HCT116 (cell line): ENCODE data around the gene SSTR3. TPM values are rescaled to one million over a fixed set of nuclear protein-coding genes. Genes with fewer than 3 reads are reported as not detected.

Experiments
- ATAC-seq: fragments of 200-7000 bp; cut with Tn5 transposase; 2 replicates; pipeline ENCODE4 v1.9.1; 2020; ENCODE audit warnings: mild to moderate bottlenecking, moderate library complexity
- BruUV-seq: library from RNA; stranded (reverse); fragments of 400-500 nt; replicated peaks from 2 replicates; lab custom pipeline; 2021; lab: Mats Ljungman, UMichigan
- CTCF ChIA-PET: fragments of 300-600 bp; sonication (Branson Sonifier 250); formaldehyde crosslinking; loops from one replicate; lab custom pipeline; 2021; ENCODE audit warnings: antibody characterized with exemption; lab: Charles Lee
- POLR2A ChIA-PET: fragments of 300-600, 350-600 bp; sonication (Branson Sonifier 250); formaldehyde crosslinking; loops from one replicate; lab custom pipeline; 2021; ENCODE audit warnings: antibody characterized with exemption; lab: Charles Lee
- RAD21 ChIA-PET, 2 experiments: fragments of 300-600 bp; sonication (Branson Sonifier 250); formaldehyde crosslinking; loops; one replicate each; lab custom pipeline; 2023; ENCODE audit warnings: low total read pairs in 2 of 2; ENCODE audit not compliant: uncharacterized antibody in 2 of 2, unreplicated experiment in 2 of 2, low non-redundant PET in 1 of 2; lab: Charles Lee
- DNase-seq: peaks from one replicate; pipeline ENCODE4 v3.0.0-alpha.2; 2010; ENCODE audit warnings: low read depth, low spot score
- H2AFZ ChIP-seq: fragments of 200-600 bp; shearing (Covaris generic), sonication (generic); 2 replicates; pipeline ENCODE4 v1.6.1; 2017; ENCODE audit warnings: low read depth, mixed run types, mixed read lengths, antibody characterized with exemption, low read length; ENCODE audit not compliant: poor library complexity, severe bottlenecking
- H3K27ac ChIP-seq: 2 replicates; pipeline ENCODE4 v1.5.1; 2012; ENCODE audit warnings: low read depth, low read length
- H3K27me3 ChIP-seq: fragments of 200-600 bp; sonication (generic); 2 replicates; pipeline ENCODE4 v1.6.1; 2016; ENCODE audit warnings: mixed run types, low read length, mixed read lengths; ENCODE audit not compliant: insufficient read depth
- H3K36me3 ChIP-seq, 2 experiments: fragments of 200-500 bp in 1 of 2; fragments of 200-600 bp in 1 of 2; sonication (Bioruptor generic) in 1 of 2; sonication (generic) in 1 of 2; 2 replicates each; pipeline versions ENCODE4 v1.5.1 to v1.6.1; 2014 to 2016; ENCODE audit warnings: low read length in 2 of 2, inconsistent platforms in 1 of 2, mixed read lengths in 1 of 2, mixed run types in 1 of 2; ENCODE audit not compliant: insufficient read depth in 2 of 2, control insufficient read depth in 1 of 2
- H3K4me1 ChIP-seq, 2 experiments: fragments of 200-600 bp in 1 of 2; sonication (generic) in 1 of 2; 2 replicates each; pipeline versions ENCODE4 v1.5.1 to v1.6.1; 2012 to 2017; ENCODE audit warnings: low read length in 2 of 2, inconsistent platforms in 1 of 2, mild to moderate bottlenecking in 1 of 2, mixed read lengths in 1 of 2, mixed run types in 1 of 2, moderate library complexity in 1 of 2; ENCODE audit not compliant: insufficient read depth in 2 of 2, control insufficient read depth in 1 of 2
- H3K4me2 ChIP-seq: fragments of 200-600 bp; sonication (generic); 2 replicates; pipeline ENCODE4 v1.6.1; 2017; ENCODE audit warnings: mixed run types, low read length, mixed read lengths
- H3K4me3 ChIP-seq, 2 experiments: fragments of 200-600 bp in 1 of 2; sonication (generic) in 1 of 2; replicated peaks in 1 of 2; 2 replicates each; pipeline ENCODE4 v1.5.1; 2011 to 2016; ENCODE audit warnings: low read length in 2 of 2, control low read depth in 1 of 2, low read depth in 1 of 2, mild to moderate bottlenecking in 1 of 2, mixed read lengths in 1 of 2, mixed run types in 1 of 2
- H3K79me2 ChIP-seq: fragments of 200-600 bp; sonication (generic); 2 replicates; pipeline ENCODE4 v1.6.1; 2017; ENCODE audit warnings: mild to moderate bottlenecking, mixed run types, low read length, moderate library complexity, mixed read lengths; ENCODE audit not compliant: insufficient read depth
- H3K9ac ChIP-seq: fragments of 200-600 bp; sonication (generic); 2 replicates; pipeline ENCODE4 v1.6.1; 2016; ENCODE audit warnings: low read length, mixed read lengths
- H3K9me2 ChIP-seq: fragments of 200-600 bp; sonication (generic), shearing (Covaris generic); 2 replicates; pipeline ENCODE4 v1.6.1; 2017; ENCODE audit warnings: mixed run types, mild to moderate bottlenecking, moderate library complexity; ENCODE audit not compliant: insufficient read depth
- H3K9me3 ChIP-seq, 2 experiments: fragments of 200-500 bp in 1 of 2; fragments of 200-600 bp in 1 of 2; sonication (Bioruptor generic) in 1 of 2; sonication (generic) in 1 of 2; 2 replicates each; pipeline ENCODE4 v1.6.1; 2014 to 2017; ENCODE audit warnings: low read length in 2 of 2, mixed read lengths in 2 of 2, inconsistent platforms in 1 of 2, low read depth in 1 of 2, mild to moderate bottlenecking in 1 of 2, mixed run types in 1 of 2, moderate library complexity in 1 of 2; ENCODE audit not compliant: control insufficient read depth in 1 of 2, insufficient read depth in 1 of 2
- H4K20me1 ChIP-seq: fragments of 200-600 bp; sonication (generic), shearing (Covaris generic); 2 replicates; pipeline ENCODE4 v1.6.1; 2017; ENCODE audit warnings: mixed run types, mild to moderate bottlenecking, moderate library complexity; ENCODE audit not compliant: insufficient read depth
- EGR1 ChIP-seq: IDR thresholded peaks from 2 replicates; pipeline ENCODE4 v1.6.1; 2012; ENCODE audit warnings: low read depth
- JUND ChIP-seq: IDR thresholded peaks from 2 replicates; pipeline ENCODE4 v1.6.1; 2012
- POLR2AphosphoS5 ChIP-seq: IDR thresholded peaks from 2 replicates; pipeline ENCODE4 v1.6.1; 2011; ENCODE audit warnings: mild to moderate bottlenecking, low read depth, low read length, moderate library complexity
- RAD21 ChIP-seq: IDR thresholded peaks from 2 replicates; pipeline ENCODE4 v1.6.1; 2012; ENCODE audit warnings: low read depth, mild to moderate bottlenecking
- SRF ChIP-seq: IDR thresholded peaks from 2 replicates; pipeline ENCODE4 v1.6.1; 2012; ENCODE audit warnings: low read depth
- TCF7L2 ChIP-seq: IDR thresholded peaks from 2 replicates; pipeline ENCODE4 v1.7.0; 2011; ENCODE audit warnings: borderline replicate concordance, inconsistent platforms; ENCODE audit not compliant: insufficient read depth, insufficient read length; ENCODE audit errors: extremely low read depth
- ZBTB33 ChIP-seq: IDR thresholded peaks from 2 replicates; pipeline ENCODE4 v1.6.1; 2011; ENCODE audit warnings: mild to moderate bottlenecking, low read length, moderate library complexity; ENCODE audit not compliant: insufficient replicate concordance; ENCODE audit errors: extremely low read depth
- ZNF274 ChIP-seq: fragments of 200-500 bp; sonication (Bioruptor generic); IDR thresholded peaks from 2 replicates; pipeline ENCODE4 v1.6.1; 2014; ENCODE audit warnings: mild to moderate bottlenecking, low read depth, low read length, inconsistent platforms
- intact Hi-C: fragments of 100-400 bp; cut with micrococcal nuclease; formaldehyde crosslinking; loops from 2 replicates; pipeline ENCODE4 v1.10.0; 2022
- total RNA-seq: library from RNA; stranded (reverse); gene quantifications from one replicate; pipeline ENCODE4 v1.2.1, GENCODE V29; 2021; ENCODE audit not compliant: unreplicated experiment

The SSTR3 gene
- total RNA-seq, 1 experiment from 2014 or later = not detected

GRCh38 chr22:37213941-37214730 is 1.9 kb upstream of the SSTR3 start:
- ATAC-seq (no peak), DNase-seq (no peak)
- no peak for TF ChIP-seq POLR2AphosphoS5
- TF ChIP-seq EGR1 = no peak
- no peak for TF ChIP-seq ZBTB33
- TF ChIP-seq RAD21 = no peak
- no peak for TF ChIP-seq SRF
- no peak for TF ChIP-seq JUND
- TF ChIP-seq TCF7L2 = no peak
- TF ChIP-seq ZNF274 = no peak
- Histone ChIP-seq H3K4me1 (no peaks in the 10 kb centered on the region), H2AFZ (no peak overlapping the region), H3K27ac (no peak overlapping the region), H4K20me1 (no peaks in the 10 kb centered on the region), H3K79me2 (no peaks in the 10 kb centered on the region), H3K4me2 (no peak overlapping the region), H3K4me3 (no peak overlapping the region), H3K9me3 (no peaks in the 10 kb centered on the region), H3K36me3 (no peaks in the 10 kb centered on the region), H3K27me3 (no peaks in the 10 kb centered on the region), H3K9ac (no peak overlapping the region), H3K9me2 (no peaks in the 10 kb centered on the region)
- POLR2A ChIA-PET = no interaction called here
- CTCF ChIA-PET = no interaction called here
- RAD21 ChIA-PET = no interaction called here
- BruUV-seq = no TSS peak
- intact Hi-C loops = no loop called here
